Parathyroid adenoma (tissue), 2 donors: Measurements from ENCODE around the gene TBC1D22B.

ENCODE experiments used
- H2AFZ ChIP-seq: fragments of 300-600 bp; sonication (generic); one replicate; pipeline ENCODE4 v1.7.0; 2017; ENCODE audit warnings: antibody characterized with exemption, mild to moderate bottlenecking
- H3K27ac ChIP-seq: fragments of 300-600 bp; sonication (generic); one replicate; pipeline ENCODE4 v1.7.0; 2017
- H3K27me3 ChIP-seq: fragments of 300-600 bp; sonication (generic); one replicate; pipeline ENCODE4 v1.7.0; 2017; ENCODE audit warnings: low read length; ENCODE audit not compliant: control insufficient read depth, insufficient read depth
- H3K36me3 ChIP-seq: fragments of 300-600 bp; sonication (generic); one replicate; pipeline ENCODE4 v1.7.0; 2017; ENCODE audit warnings: low read length; ENCODE audit not compliant: control insufficient read depth, insufficient read depth
- H3K4me1 ChIP-seq: fragments of 300-600 bp; sonication (generic); one replicate; pipeline ENCODE4 v1.7.0; 2017; ENCODE audit warnings: control low read depth
- H3K4me2 ChIP-seq: fragments of 300-600 bp; sonication (generic); one replicate; pipeline ENCODE4 v1.7.0; 2017; ENCODE audit warnings: low read length
- H3K4me3 ChIP-seq: fragments of 300-600 bp; sonication (generic); one replicate; pipeline ENCODE4 v1.7.0; 2017; ENCODE audit warnings: low read depth, low read length
- H3K79me2 ChIP-seq: fragments of 300-600 bp; sonication (generic); one replicate; pipeline ENCODE4 v1.7.0; 2017; ENCODE audit warnings: control low read depth
- H3K9ac ChIP-seq: fragments of 300-600 bp; sonication (generic); one replicate; pipeline ENCODE4 v1.7.0; 2017; ENCODE audit warnings: mild to moderate bottlenecking
- H3K9me3 ChIP-seq: fragments of 300-600 bp; sonication (generic); one replicate; pipeline ENCODE4 v1.7.0; 2017; ENCODE audit warnings: low read length; ENCODE audit not compliant: control insufficient read depth
- TF ChIP-seq, protein P1 (sequence below): fragments of 300-600 bp; sonication (generic); IDR thresholded peaks from one replicate; pipeline ENCODE4 v1.7.0; 2017; ENCODE audit warnings: antibody characterized with exemption, mild to moderate bottlenecking
- donor health status: primary hyperparathyroidism.

The TBC1D22B gene

DNA sequence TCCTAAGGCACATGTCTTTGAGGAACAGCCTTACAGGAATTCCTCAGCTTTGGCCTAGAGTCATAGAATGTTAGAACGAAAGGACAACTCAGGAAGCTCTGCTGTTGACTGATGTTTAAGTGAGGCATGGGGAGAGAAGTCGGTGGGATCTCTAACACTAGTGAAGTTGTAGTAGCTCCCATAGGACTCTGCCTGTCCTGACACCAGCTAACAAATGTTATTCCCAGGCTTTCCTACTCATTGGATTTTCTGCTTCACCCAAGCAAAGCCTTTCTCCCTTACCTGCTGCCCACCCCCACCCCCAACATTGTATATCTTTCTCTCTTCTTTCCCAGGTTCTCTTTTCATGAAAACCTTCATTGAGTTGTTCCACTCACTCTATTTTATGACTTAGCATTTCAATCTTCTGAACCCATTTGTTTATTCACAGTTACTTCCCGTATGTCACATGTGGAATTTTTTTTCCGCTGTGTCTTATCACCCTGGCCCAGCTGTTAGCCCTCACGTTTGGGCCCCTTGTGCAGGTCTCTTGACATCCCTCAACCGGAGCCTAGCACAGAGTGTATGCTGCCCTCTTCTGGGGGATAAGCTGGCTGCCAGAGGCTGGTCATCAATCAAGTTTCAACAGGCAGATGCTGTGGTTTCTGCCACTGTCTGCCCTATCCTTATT lies 57.0 kb downstream of the TBC1D22B start:
- no peaks in the 10 kb centered on the region for H3K36me3 ChIP-seq
- H3K9ac ChIP-seq = no peak overlapping the region
- no peak overlapping the region for H3K4me2 ChIP-seq
- H3K4me1 ChIP-seq = no peaks in the 10 kb centered on the region
- H3K27ac ChIP-seq = no peak overlapping the region
- TF ChIP-seq, protein P1, sequence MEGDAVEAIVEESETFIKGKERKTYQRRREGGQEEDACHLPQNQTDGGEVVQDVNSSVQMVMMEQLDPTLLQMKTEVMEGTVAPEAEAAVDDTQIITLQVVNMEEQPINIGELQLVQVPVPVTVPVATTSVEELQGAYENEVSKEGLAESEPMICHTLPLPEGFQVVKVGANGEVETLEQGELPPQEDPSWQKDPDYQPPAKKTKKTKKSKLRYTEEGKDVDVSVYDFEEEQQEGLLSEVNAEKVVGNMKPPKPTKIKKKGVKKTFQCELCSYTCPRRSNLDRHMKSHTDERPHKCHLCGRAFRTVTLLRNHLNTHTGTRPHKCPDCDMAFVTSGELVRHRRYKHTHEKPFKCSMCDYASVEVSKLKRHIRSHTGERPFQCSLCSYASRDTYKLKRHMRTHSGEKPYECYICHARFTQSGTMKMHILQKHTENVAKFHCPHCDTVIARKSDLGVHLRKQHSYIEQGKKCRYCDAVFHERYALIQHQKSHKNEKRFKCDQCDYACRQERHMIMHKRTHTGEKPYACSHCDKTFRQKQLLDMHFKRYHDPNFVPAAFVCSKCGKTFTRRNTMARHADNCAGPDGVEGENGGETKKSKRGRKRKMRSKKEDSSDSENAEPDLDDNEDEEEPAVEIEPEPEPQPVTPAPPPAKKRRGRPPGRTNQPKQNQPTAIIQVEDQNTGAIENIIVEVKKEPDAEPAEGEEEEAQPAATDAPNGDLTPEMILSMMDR = no peak
- no peaks in the 10 kb centered on the region for H3K79me2 ChIP-seq
- no peak overlapping the region for H3K4me3 ChIP-seq
- H3K27me3 ChIP-seq = no peaks in the 10 kb centered on the region
- H2AFZ ChIP-seq = no peak overlapping the region
- no peaks in the 10 kb centered on the region for H3K9me3 ChIP-seq

DNA sequence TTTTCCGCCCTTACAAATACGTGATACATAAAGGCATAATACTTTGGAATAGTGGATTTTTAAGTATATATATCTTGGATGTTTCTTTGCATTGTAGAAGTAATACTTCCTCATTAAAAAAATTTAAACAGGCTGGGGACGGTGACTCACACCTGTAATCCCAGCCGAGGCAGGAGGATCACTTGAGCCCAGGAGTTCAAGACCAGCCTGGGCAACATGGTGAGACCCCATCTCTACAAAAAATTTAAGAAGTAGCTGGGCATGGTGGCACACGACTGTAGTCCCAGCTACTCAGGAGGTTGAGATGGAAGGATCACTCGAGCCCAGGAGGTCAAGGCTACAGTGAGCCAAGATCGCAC lies 57.6 kb downstream of the TBC1D22B start:
- H3K27ac ChIP-seq = no peak overlapping the region
- TF ChIP-seq, protein P1 = no peak
- no peak overlapping the region for H3K4me2 ChIP-seq
- no peak overlapping the region for H2AFZ ChIP-seq
- H3K79me2 ChIP-seq = no peaks in the 10 kb centered on the region
- no peaks in the 10 kb centered on the region for H3K9me3 ChIP-seq
- no peak overlapping the region for H3K4me3 ChIP-seq
- H3K4me1 ChIP-seq = no peaks in the 10 kb centered on the region
- H3K36me3 ChIP-seq = no peaks in the 10 kb centered on the region
- no peak overlapping the region for H3K9ac ChIP-seq
- H3K27me3 ChIP-seq = no peaks in the 10 kb centered on the region

DNA sequence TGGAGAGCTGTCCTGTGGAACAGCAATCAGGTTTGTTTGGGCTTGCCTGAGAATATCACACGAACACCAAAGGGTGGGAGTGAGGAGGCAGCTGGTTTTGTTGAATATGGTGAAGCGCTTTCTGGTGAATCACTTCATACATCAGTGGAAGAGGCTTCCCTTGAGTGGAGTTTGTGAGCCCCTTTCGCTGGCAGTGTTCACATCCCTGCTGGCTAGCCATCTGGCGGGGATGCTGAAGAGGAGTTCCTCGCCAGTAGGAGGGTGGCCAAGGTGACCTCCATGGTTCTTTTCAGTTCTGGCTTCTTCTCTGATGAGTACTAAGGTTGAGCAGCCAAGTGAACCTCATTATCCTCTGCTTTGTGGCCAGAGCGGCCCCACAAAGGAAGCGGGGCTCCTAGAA lies 58.5 kb downstream of the TBC1D22B start:
- no peak overlapping the region for H3K4me2 ChIP-seq
- no peaks in the 10 kb centered on the region for H3K4me1 ChIP-seq
- H3K9ac ChIP-seq = no peak overlapping the region
- no peaks in the 10 kb centered on the region for H3K79me2 ChIP-seq
- no peaks in the 10 kb centered on the region for H3K9me3 ChIP-seq
- H3K36me3 ChIP-seq = no peaks in the 10 kb centered on the region
- no peak overlapping the region for H3K4me3 ChIP-seq
- H3K27me3 ChIP-seq = no peaks in the 10 kb centered on the region
- no peak overlapping the region for H3K27ac ChIP-seq
- no peak overlapping the region for H2AFZ ChIP-seq
- TF ChIP-seq, protein P1 = no peak

DNA sequence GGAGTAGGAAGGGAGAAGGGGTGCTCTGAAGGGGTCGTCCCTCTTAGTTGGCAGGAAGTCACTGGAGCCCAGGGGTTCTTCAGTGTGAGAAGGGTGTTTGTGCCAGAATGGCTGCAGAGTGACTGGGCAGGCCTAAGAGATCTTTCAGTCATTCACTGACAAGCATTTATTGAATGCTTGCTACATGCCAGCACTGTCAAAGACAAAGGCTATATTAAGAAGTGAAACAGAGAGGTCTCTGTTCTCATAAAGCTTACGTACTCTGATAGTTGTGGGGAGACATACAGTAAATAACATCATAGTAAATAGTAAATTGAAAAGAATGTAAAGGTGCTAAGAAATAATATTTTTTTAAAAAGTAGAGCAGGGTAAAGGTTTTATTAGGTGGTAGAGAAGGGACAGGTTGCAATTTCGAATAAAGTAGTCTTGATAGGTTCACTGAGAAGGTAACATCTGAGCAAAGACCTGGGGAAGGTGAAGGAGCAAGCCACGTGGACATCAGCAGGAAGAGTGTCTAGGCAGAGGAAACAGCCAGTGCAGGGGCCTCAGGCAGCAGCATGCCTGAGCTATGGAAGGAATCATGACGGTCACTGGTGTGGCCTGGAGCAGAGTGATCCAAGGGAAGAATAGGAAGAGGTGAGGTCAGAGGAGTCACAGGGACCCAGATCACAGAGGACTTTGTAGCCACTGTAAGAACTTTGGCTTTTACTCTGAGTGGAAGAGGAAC lies 59.9 kb downstream of the TBC1D22B start:
- no peaks in the 10 kb centered on the region for H3K27me3 ChIP-seq
- H3K4me2 ChIP-seq = no peak overlapping the region
- no peaks in the 10 kb centered on the region for H3K4me1 ChIP-seq
- no peaks in the 10 kb centered on the region for H3K9me3 ChIP-seq
- H2AFZ ChIP-seq = no peak overlapping the region
- TF ChIP-seq, protein P1 = no peak
- H3K27ac ChIP-seq = no peak overlapping the region
- H3K36me3 ChIP-seq = no peaks in the 10 kb centered on the region
- H3K9ac ChIP-seq = no peak overlapping the region
- no peak overlapping the region for H3K4me3 ChIP-seq
- H3K79me2 ChIP-seq = no peaks in the 10 kb centered on the region

DNA sequence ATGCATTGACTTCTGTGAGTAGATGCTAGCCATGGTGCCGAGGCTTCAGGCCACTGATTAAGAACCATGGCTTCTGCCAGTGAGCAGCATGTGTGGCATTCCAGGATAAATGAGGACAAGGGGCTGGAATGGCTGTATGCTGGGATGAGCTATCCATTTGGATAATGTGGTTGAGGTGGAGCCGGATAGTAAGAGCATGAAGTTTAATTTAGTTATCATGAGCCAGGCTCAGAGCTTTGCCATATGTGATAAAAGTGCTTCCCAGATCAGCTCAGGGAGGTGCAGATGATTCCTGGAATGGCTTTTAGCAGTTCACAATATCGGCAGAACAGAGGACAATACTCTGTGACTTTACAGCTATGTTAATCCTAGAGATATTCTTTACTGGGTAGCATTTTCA lies 61.6 kb downstream of the TBC1D22B start:
- H3K27ac ChIP-seq = no peak overlapping the region
- no peaks in the 10 kb centered on the region for H3K9me3 ChIP-seq
- H3K9ac ChIP-seq = no peak overlapping the region
- H3K79me2 ChIP-seq = no peaks in the 10 kb centered on the region
- TF ChIP-seq, protein P1 = no peak
- no peaks in the 10 kb centered on the region for H3K27me3 ChIP-seq
- no peak overlapping the region for H2AFZ ChIP-seq
- no peaks in the 10 kb centered on the region for H3K4me1 ChIP-seq
- H3K4me3 ChIP-seq = no peak overlapping the region
- no peak overlapping the region for H3K4me2 ChIP-seq
- H3K36me3 ChIP-seq = no peaks in the 10 kb centered on the region
